ENCODE results near the gene MIAT. TPM values are rescaled to one million over a fixed set of nuclear protein-coding genes. Genes with fewer than 3 reads are reported as not detected.

MIAT gene
- total RNA-seq, 1 donor, result 1.3 TPM

DNA sequence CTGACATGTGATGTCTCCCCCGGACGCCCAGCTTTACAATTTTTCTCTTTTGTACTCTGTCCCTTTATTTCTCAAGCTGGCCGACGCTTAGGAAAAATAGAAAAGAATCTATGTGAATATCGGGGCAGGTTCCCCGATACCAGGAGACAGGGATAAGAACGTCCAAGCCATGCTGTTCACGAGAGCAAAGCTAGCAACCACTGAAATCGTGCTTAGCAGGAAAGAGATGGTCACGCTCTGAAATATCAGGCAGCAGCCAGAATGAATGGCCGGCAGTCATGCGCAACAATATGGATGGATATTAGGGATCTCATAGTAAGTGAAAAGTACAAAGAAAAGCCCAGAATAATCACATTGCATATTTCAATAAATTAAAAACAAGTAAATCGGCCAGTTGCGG, 43.1 kb upstream of the MIAT start:
- H3K4me3 ChIP-seq (ENCODE audit: low read depth, low read length), result no peak overlapping the region
- DNase-seq (ENCODE audit: low read depth), result no peak
- no peak for TF ChIP-seq CTCF (IDR thresholded peaks at IDR 0.05; ENCODE audit: insufficient read depth, low read depth, low read length)

GRCh38 chr22:26615149-26615548, 42.2 kb upstream of the MIAT start:
- no peak for DNase-seq (ENCODE audit: low read depth)
- no peak for TF ChIP-seq CTCF (IDR thresholded peaks at IDR 0.05; ENCODE audit: insufficient read depth, low read depth, low read length)
- H3K4me3 ChIP-seq (ENCODE audit: low read depth, low read length), result no peak overlapping the region

- H3K4me3 ChIP-seq (ENCODE audit: low read depth, low read length), result no peak overlapping the region
- no peak for DNase-seq (ENCODE audit: low read depth)
- TF ChIP-seq CTCF (IDR thresholded peaks at IDR 0.05; ENCODE audit: insufficient read depth, low read depth, low read length), result no peak
These were observed 41.5 kb upstream of the MIAT start for GRCh38 chr22:26615830-26616435.

DNA sequence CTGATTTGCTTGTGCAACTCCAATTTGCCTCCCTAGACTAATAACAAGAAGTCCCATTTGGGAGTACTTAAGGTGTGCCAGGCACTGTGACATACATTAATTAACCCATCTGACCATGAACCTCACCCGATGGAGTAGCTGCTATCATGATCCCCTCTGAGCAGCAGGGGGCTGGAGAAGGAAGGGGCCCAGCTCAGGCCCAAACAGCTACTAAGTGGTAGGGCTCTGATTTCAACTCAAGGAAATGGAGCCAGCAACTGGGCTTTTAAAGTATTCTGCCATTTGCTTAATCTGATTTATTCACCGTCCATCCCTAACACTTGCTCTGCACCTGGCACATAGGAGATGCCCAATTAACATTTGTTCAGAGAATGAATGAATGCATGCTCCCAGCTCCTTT, 40.7 kb upstream of the MIAT start:
- no peak overlapping the region for H3K4me3 ChIP-seq (ENCODE audit: low read depth, low read length)
- DNase-seq (ENCODE audit: low read depth), result no peak
- TF ChIP-seq CTCF (IDR thresholded peaks at IDR 0.05; ENCODE audit: insufficient read depth, low read depth, low read length), result no peak

DNA sequence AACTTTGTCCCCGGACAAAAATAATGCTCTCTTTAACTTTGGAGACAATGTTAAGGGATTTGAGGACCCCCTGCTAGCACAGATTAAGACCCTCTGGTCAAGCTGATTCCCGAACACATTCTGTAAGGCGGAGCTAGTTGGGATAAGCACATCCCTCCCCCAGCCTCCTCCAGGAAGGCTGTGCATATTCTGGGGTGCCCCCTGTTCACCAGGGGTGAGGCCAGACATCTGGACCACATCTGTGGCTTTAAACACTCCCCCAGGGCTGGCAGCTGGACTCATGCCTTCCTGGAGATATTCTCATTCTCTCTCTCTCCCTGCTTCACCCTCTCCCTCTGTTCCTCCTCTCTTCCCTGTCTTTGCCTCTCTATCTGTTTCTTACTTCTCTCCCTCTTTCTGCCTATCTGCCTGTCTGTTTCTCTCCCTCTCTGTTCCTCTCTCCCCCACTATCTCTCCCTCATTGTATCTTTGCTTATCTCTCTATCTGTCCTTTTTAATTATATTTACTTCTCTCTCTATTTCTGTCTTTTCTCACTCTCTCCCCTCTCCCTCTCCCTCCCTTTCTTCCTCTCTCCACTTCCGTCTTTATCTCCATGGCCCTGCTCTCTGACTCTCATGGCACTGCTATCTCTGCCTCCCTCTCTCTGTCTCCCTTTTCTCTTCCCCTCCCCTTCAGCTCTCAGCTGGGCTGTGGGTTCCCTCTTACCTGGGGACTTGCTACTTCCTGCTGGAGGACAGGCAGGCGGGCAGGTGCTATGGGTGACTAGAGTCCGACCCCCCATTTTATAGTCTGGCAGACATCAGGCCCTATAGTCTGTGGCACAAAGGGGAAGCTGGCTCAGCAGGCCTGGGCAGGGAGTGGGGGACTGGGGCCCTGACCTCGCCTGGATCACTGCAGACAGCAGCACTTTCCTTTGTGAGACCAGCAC, 39.9 kb upstream of the MIAT start, which contains the start of gene CRYBB1:
Gene CRYBB1, minus strand, starts transcription at position 757 of the 929 bp plus-strand sequence. CDS start 1,708 bp downstream, outside the sequence.
- no peak within 1 kb of the TSS for H3K4me3 ChIP-seq (ENCODE audit: low read depth, low read length)
- TF ChIP-seq CTCF (IDR thresholded peaks at IDR 0.05; ENCODE audit: insufficient read depth, low read depth, low read length), result no peak
- peak; percentile 47 for DNase-seq (ENCODE audit: low read depth)

GRCh38 chr22:26618455-26618854, 38.9 kb upstream of the MIAT start:
- TF ChIP-seq CTCF (IDR thresholded peaks at IDR 0.05; ENCODE audit: insufficient read depth, low read depth, low read length), result no peak
- no peak overlapping the region for H3K4me3 ChIP-seq (ENCODE audit: low read depth, low read length)
- DNase-seq (ENCODE audit: low read depth), result no peak

All from fibroblast of villous mesenchyme (primary cell).